Spinal cord (tissue), 10 donors: ENCODE data around the gene CFB. TPM values are rescaled to one million over a fixed set of nuclear protein-coding genes. Genes with fewer than 3 reads are reported as not detected.
"Not testable (repeated sequence)": the region's sequence is repeated elsewhere in the genome, so short reads cannot be mapped to it uniquely, and the experiment has no call there.

ENCODE experiments used
- DNase-seq, 6 donors: peaks; one replicate each; pipeline versions ENCODE4 v3.0.0 to v3.0.0-alpha.2; 2013 to 2015; ENCODE audit warnings: low spot score in 6 of 6, low read depth in 4 of 6
- H3K27ac ChIP-seq: one replicate; pipeline ENCODE4 v1.5.1; 2013; ENCODE audit warnings: low read depth, low read length, control low read depth
- H3K27me3 ChIP-seq: one replicate; pipeline ENCODE4 v1.6.1; 2013; ENCODE audit warnings: low read length; ENCODE audit not compliant: control insufficient read depth, insufficient read depth
- H3K36me3 ChIP-seq: one replicate; pipeline ENCODE4 v1.6.1; 2013; ENCODE audit warnings: low read length; ENCODE audit not compliant: control insufficient read depth, insufficient read depth
- H3K4me1 ChIP-seq: one replicate; pipeline ENCODE4 v1.6.1; 2013; ENCODE audit warnings: low read length; ENCODE audit not compliant: control insufficient read depth, insufficient read depth
- H3K4me3 ChIP-seq: one replicate; pipeline ENCODE4 v1.5.1; 2013; ENCODE audit warnings: low read depth, low read length, control low read depth
- H3K9me3 ChIP-seq: one replicate; pipeline ENCODE4 v1.6.1; 2013; ENCODE audit warnings: low read length; ENCODE audit not compliant: control insufficient read depth, insufficient read depth
- WGBS: methylation state at CpG from one replicate; pipeline ENCODE4 v1.1.5; 2013; ENCODE audit warnings: missing lambda C conversion rate; ENCODE audit not compliant: insufficient coverage; 5-methylcytosine and 5-hydroxymethylcytosine counted together
- polyA plus RNA-seq, 2 donors: library from polyadenylated mRNA; unstranded; fragments of 120-200 nt; gene quantifications; one replicate each; pipeline ENCODE4 v1.2.1, GENCODE V29; 2013; ENCODE audit not compliant: insufficient read length in 2 of 2
- total RNA-seq, 2 donors: library from RNA; depleted of rRNA in 1 of 2; stranded (reverse); fragments of 120-200 nt in 1 of 2; fragments of >200 nt in 1 of 2; gene quantifications; one replicate each; pipeline versions ENCODE4 v1.2.3 to v1.2.4, GENCODE V29; 2013 to 2014
- donor health status: healthy.

CFB gene
- total and polyA plus RNA-seq, 4 donors: 1.6 to 21.8 (median 9.6) TPM

- peaks cover 69% of the 10 kb centered on the region for H3K36me3 ChIP-seq
Measured at GRCh38 chr6:31968791-31969711, 23.2 kb downstream of the CFB start.

GRCh38 chr6:31969712-31970603 lies 24.1 kb downstream of the CFB start:
- H3K4me3 ChIP-seq: no peak overlapping the region
- 87% methylated on average over 10 of the region's 17 CpGs for WGBS
- no peak overlapping the region for H3K27ac ChIP-seq
- no peak for DNase-seq
- no peaks in the 10 kb centered on the region for H3K27me3 ChIP-seq
- H3K4me1 ChIP-seq: peaks cover 30% of the 10 kb centered on the region
- no peaks in the 10 kb centered on the region for H3K9me3 ChIP-seq
- H3K36me3 ChIP-seq: peaks cover 65% of the 10 kb centered on the region

More at GRCh38 chr6:31968791-31969711, 23.2 kb downstream of the CFB start:
- 86% methylated on average over 14 of the region's 23 CpGs for WGBS
- Histone ChIP-seq H3K27ac (no peak overlapping the region), H3K4me1 (peaks cover 30% of the 10 kb centered on the region), H3K27me3 (no peaks in the 10 kb centered on the region), H3K4me3 (no peak overlapping the region), H3K9me3 (no peaks in the 10 kb centered on the region)
- no peak for DNase-seq

GRCh38 chr6:31970604-31971271 lies 24.8 kb downstream of the CFB start:
- H3K36me3 ChIP-seq: peaks cover 57% of the 10 kb centered on the region
- no peak for DNase-seq
- H3K4me1 ChIP-seq: peaks cover 30% of the 10 kb centered on the region
- H3K27ac ChIP-seq: peak overlapping the region; percentile 99
- H3K27me3 ChIP-seq: no peaks in the 10 kb centered on the region
- 86% methylated on average over 14 of the region's 18 CpGs for WGBS
- peak overlapping the region; percentile 99 for H3K4me3 ChIP-seq
- H3K9me3 ChIP-seq: no peaks in the 10 kb centered on the region

GRCh38 chr6:31971279-31971992 lies 25.5 kb downstream of the CFB start:
- Histone ChIP-seq H3K9me3 (no peaks in the 10 kb centered on the region), H3K4me1 (peaks cover 30% of the 10 kb centered on the region), H3K27ac (peak overlapping the region; percentile 99), H3K4me3 (peak overlapping the region; percentile 99), H3K36me3 (peaks cover 55% of the 10 kb centered on the region), H3K27me3 (no peaks in the 10 kb centered on the region)
- WGBS: 26% methylated on average over 25 of the region's 29 CpGs
- peak in 1 of 6 donors; percentile 21 for DNase-seq

GRCh38 chr6:31971993-31972708 lies 26.3 kb downstream of the CFB start, which contains the start of gene DXO:
TSS of gene DXO (minus strand) at chr6:31972138. CDS start at chr6:31971675, 463 bp downstream.
- 0% methylated on average over 62 of the region's 62 CpGs for WGBS
- peak within 1 kb of the TSS; percentile 99 for H3K4me3 ChIP-seq

GRCh38 chr6:31972709-31973350 lies 26.9 kb downstream of the CFB start:
- Histone ChIP-seq H3K36me3 (peaks cover 47% of the 10 kb centered on the region), H3K27ac (peak overlapping the region; percentile 99), H3K9me3 (no peaks in the 10 kb centered on the region), H3K4me1 (peaks cover 30% of the 10 kb centered on the region), H3K27me3 (no peaks in the 10 kb centered on the region), H3K4me3 (peak overlapping the region; percentile 99)
- WGBS: 8% methylated on average over 19 of the region's 19 CpGs
- no peak for DNase-seq

More at GRCh38 chr6:31971993-31972708, 26.3 kb downstream of the CFB start, which contains the start of gene DXO:
- DNase-seq: peak; percentile 93 to 99 (median 98)
- Histone ChIP-seq H3K27me3 (no peaks in the 10 kb centered on the region), H3K36me3 (peaks cover 51% of the 10 kb centered on the region), H3K4me1 (peaks cover 30% of the 10 kb centered on the region), H3K27ac (peak within 1 kb of the TSS; percentile 99), H3K9me3 (no peaks in the 10 kb centered on the region)

- Histone ChIP-seq H3K36me3 (peaks cover 30% of the 10 kb centered on the region), H3K4me1 (peaks cover 15% of the 10 kb centered on the region)
- H3K27ac ChIP-seq, DNase-seq, H3K27me3 ChIP-seq, H3K9me3 ChIP-seq, H3K4me3 ChIP-seq: not testable (repeated sequence)
- 100% methylated on average over 4 of the region's 30 CpGs for WGBS
Measured at GRCh38 chr6:31976065-31976464, 30.2 kb downstream of the CFB start.

- Histone ChIP-seq H3K27ac (no peak overlapping the region), H3K36me3 (peaks cover 30% of the 10 kb centered on the region)
- DNase-seq: no peak
Measured at GRCh38 chr6:31977816-31978431, 32.0 kb downstream of the CFB start.

More at GRCh38 chr6:31977816-31978431, 32.0 kb downstream of the CFB start:
- Histone ChIP-seq H3K4me3 (no peak overlapping the region), H3K4me1 (peaks cover 2% of the 10 kb centered on the region), H3K9me3 (no peaks in the 10 kb centered on the region), H3K27me3 (no peaks in the 10 kb centered on the region)
- WGBS: 94% methylated on average over 5 of the region's 12 CpGs
